Muscle layer of duodenum (tissue), 2 donors: ENCODE data around the gene CLEC19A.

Experiments
- H3K27ac ChIP-seq: one replicate; pipeline ENCODE4 v1.7.0; 2013; ENCODE audit warnings: mild to moderate bottlenecking, low read length
- H3K27me3 ChIP-seq: one replicate; pipeline ENCODE4 v1.7.0; 2013; ENCODE audit warnings: low read depth, mild to moderate bottlenecking, control low read depth, low read length
- H3K36me3 ChIP-seq, 2 donors: one replicate each; pipeline ENCODE4 v1.7.0; 2013; ENCODE audit warnings: low read length in 2 of 2, control low read depth in 1 of 2, mild to moderate bottlenecking in 1 of 2; ENCODE audit not compliant: insufficient read depth in 2 of 2, control insufficient read depth in 1 of 2
- H3K4me1 ChIP-seq, 2 donors: one replicate each; pipeline ENCODE4 v1.7.0; 2013; ENCODE audit warnings: low read length in 2 of 2, mild to moderate bottlenecking in 2 of 2, control low read depth in 1 of 2, moderate library complexity in 1 of 2; ENCODE audit not compliant: insufficient read depth in 2 of 2, control insufficient read depth in 1 of 2
- H3K4me3 ChIP-seq, 2 donors: one replicate each; pipeline ENCODE4 v1.7.0; 2013; ENCODE audit warnings: low read length in 2 of 2, low read depth in 1 of 2, mild to moderate bottlenecking in 1 of 2
- H3K9me3 ChIP-seq, 2 donors: one replicate each; pipeline ENCODE4 v1.7.0; 2013; ENCODE audit warnings: low read length in 2 of 2, control low read depth in 1 of 2, mild to moderate bottlenecking in 1 of 2; ENCODE audit not compliant: control insufficient read depth in 1 of 2
- donor health status: healthy.

Gene CLEC19A

GRCh38 chr16:19254611-19255010, 30.9 kb upstream of the CLEC19A start:
- Histone ChIP-seq H3K4me1 (no peaks in the 10 kb centered on the region), H3K4me3 (no peak overlapping the region), H3K9me3 (no peaks in the 10 kb centered on the region), H3K27me3 (no peaks in the 10 kb centered on the region), H3K27ac (no peak overlapping the region), H3K36me3 (no peaks in the 10 kb centered on the region)

- Histone ChIP-seq H3K27me3 (no peaks in the 10 kb centered on the region), H3K4me1 (no peaks in the 10 kb centered on the region), H3K9me3 (peaks cover 0 to 5% of the 10 kb centered on the region in 2 donors), H3K36me3 (no peaks in the 10 kb centered on the region), H3K27ac (no peak overlapping the region), H3K4me3 (no peak overlapping the region)
Observed at GRCh38 chr16:19264123-19264673, 21.3 kb upstream of the CLEC19A start.

GRCh38 chr16:19265380-19265930, 20.1 kb upstream of the CLEC19A start:
- H3K27me3 ChIP-seq = no peaks in the 10 kb centered on the region
- H3K4me3 ChIP-seq = no peak overlapping the region
- no peaks in the 10 kb centered on the region for H3K4me1 ChIP-seq
- H3K36me3 ChIP-seq = no peaks in the 10 kb centered on the region
- no peak overlapping the region for H3K27ac ChIP-seq
- H3K9me3 ChIP-seq = peaks cover 0 to 5% of the 10 kb centered on the region in 2 donors

- no peaks in the 10 kb centered on the region for H3K36me3 ChIP-seq
- H3K4me3 ChIP-seq = no peak overlapping the region
- no peaks in the 10 kb centered on the region for H3K27me3 ChIP-seq
- peaks cover 0 to 5% of the 10 kb centered on the region in 2 donors for H3K9me3 ChIP-seq
- no peaks in the 10 kb centered on the region for H3K4me1 ChIP-seq
- no peak overlapping the region for H3K27ac ChIP-seq
Observed at GRCh38 chr16:19266774-19267173, 18.8 kb upstream of the CLEC19A start.

- peaks cover 0 to 5% of the 10 kb centered on the region in 2 donors for H3K9me3 ChIP-seq
- H3K4me3 ChIP-seq = no peak overlapping the region
- no peaks in the 10 kb centered on the region for H3K36me3 ChIP-seq
- H3K4me1 ChIP-seq = no peaks in the 10 kb centered on the region
- H3K27ac ChIP-seq = no peak overlapping the region
- H3K27me3 ChIP-seq = no peaks in the 10 kb centered on the region
Observed at GRCh38 chr16:19269098-19269497, 16.4 kb upstream of the CLEC19A start.

- Histone ChIP-seq H3K4me1 (no peaks in the 10 kb centered on the region), H3K9me3 (no peaks in the 10 kb centered on the region), H3K36me3 (no peaks in the 10 kb centered on the region), H3K27me3 (no peaks in the 10 kb centered on the region), H3K4me3 (no peak overlapping the region), H3K27ac (no peak overlapping the region)
Observed at GRCh38 chr16:19274165-19274797, 11.2 kb upstream of the CLEC19A start.

GRCh38 chr16:19278403-19278802, 7.1 kb upstream of the CLEC19A start:
- Histone ChIP-seq H3K9me3 (no peaks in the 10 kb centered on the region), H3K36me3 (no peaks in the 10 kb centered on the region), H3K4me1 (no peaks in the 10 kb centered on the region), H3K27me3 (no peaks in the 10 kb centered on the region), H3K4me3 (no peak overlapping the region), H3K27ac (no peak overlapping the region)

GRCh38 chr16:19281246-19281645, 4.3 kb upstream of the CLEC19A start:
- Histone ChIP-seq H3K36me3 (no peaks in the 10 kb centered on the region), H3K4me1 (no peaks in the 10 kb centered on the region), H3K9me3 (no peaks in the 10 kb centered on the region), H3K27me3 (no peaks in the 10 kb centered on the region), H3K4me3 (no peak overlapping the region), H3K27ac (no peak overlapping the region)

GRCh38 chr16:19282101-19282500, 3.4 kb upstream of the CLEC19A start:
- H3K4me1 ChIP-seq = no peaks in the 10 kb centered on the region
- no peak overlapping the region for H3K27ac ChIP-seq
- H3K9me3 ChIP-seq = no peaks in the 10 kb centered on the region
- H3K27me3 ChIP-seq = no peaks in the 10 kb centered on the region
- H3K4me3 ChIP-seq = no peak overlapping the region
- no peaks in the 10 kb centered on the region for H3K36me3 ChIP-seq

GRCh38 chr16:19283637-19284036, 1.9 kb upstream of the CLEC19A start:
- Histone ChIP-seq H3K4me3 (no peak overlapping the region), H3K4me1 (no peaks in the 10 kb centered on the region), H3K27me3 (no peaks in the 10 kb centered on the region), H3K36me3 (no peaks in the 10 kb centered on the region), H3K27ac (no peak overlapping the region), H3K9me3 (no peaks in the 10 kb centered on the region)

GRCh38 chr16:19284207-19284606, 1.3 kb upstream of the CLEC19A start:
- H3K4me3 ChIP-seq = no peak overlapping the region
- no peak overlapping the region for H3K27ac ChIP-seq
- no peaks in the 10 kb centered on the region for H3K9me3 ChIP-seq
- no peaks in the 10 kb centered on the region for H3K4me1 ChIP-seq
- H3K27me3 ChIP-seq = no peaks in the 10 kb centered on the region
- H3K36me3 ChIP-seq = no peaks in the 10 kb centered on the region

GRCh38 chr16:19286827-19287226, 1.3 kb downstream of the CLEC19A start:
- no peaks in the 10 kb centered on the region for H3K9me3 ChIP-seq
- H3K36me3 ChIP-seq = no peaks in the 10 kb centered on the region
- no peak overlapping the region for H3K4me3 ChIP-seq
- no peaks in the 10 kb centered on the region for H3K27me3 ChIP-seq
- H3K4me1 ChIP-seq = no peaks in the 10 kb centered on the region
- no peak overlapping the region for H3K27ac ChIP-seq
